ENCODE measurements around the gene NELL1.

DNA sequence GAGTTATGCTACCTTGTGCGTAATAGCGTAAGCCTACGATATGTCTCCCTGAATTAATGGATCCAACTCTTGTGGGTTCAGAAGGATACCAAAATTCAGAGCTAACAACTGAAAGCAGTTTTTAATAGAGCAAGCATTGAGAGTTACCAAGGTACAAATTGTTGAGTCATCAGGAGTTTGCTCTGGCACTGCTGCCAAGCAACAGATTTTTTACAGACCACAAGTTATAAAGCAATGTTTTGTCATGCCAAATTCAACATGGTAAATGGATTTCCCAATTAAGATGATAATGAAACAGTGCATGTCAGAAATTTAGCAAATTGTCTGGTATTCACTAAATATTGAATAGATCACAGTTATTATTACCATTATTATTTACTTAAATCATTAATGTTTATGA lies 295.6 kb downstream of the NELL1 start:
- no peak for TF ChIP-seq POLR2A (IDR thresholded peaks at IDR 0.05)
- TF ChIP-seq, protein P1, sequence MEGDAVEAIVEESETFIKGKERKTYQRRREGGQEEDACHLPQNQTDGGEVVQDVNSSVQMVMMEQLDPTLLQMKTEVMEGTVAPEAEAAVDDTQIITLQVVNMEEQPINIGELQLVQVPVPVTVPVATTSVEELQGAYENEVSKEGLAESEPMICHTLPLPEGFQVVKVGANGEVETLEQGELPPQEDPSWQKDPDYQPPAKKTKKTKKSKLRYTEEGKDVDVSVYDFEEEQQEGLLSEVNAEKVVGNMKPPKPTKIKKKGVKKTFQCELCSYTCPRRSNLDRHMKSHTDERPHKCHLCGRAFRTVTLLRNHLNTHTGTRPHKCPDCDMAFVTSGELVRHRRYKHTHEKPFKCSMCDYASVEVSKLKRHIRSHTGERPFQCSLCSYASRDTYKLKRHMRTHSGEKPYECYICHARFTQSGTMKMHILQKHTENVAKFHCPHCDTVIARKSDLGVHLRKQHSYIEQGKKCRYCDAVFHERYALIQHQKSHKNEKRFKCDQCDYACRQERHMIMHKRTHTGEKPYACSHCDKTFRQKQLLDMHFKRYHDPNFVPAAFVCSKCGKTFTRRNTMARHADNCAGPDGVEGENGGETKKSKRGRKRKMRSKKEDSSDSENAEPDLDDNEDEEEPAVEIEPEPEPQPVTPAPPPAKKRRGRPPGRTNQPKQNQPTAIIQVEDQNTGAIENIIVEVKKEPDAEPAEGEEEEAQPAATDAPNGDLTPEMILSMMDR (IDR thresholded peaks at IDR 0.05): no peak
